Lower leg skin (tissue), 3 donors: Measurements from ENCODE around the gene FSTL5.
"Not testable (repeated sequence)": the region's sequence is repeated elsewhere in the genome, so short reads cannot be mapped to it uniquely, and the experiment has no call there.

ENCODE experiments used
- CTCF ChIP-seq, 3 donors: fragments of 450-650 bp; IDR thresholded peaks; one replicate each; pipeline ENCODE4 v1.5.1; 2016; ENCODE audit warnings: antibody characterized with exemption in 3 of 3, mild to moderate bottlenecking in 3 of 3, moderate library complexity in 2 of 3
- POLR2A ChIP-seq, 2 donors: fragments of 450-650 bp; IDR thresholded peaks; one replicate each; pipeline ENCODE4 v1.6.1; 2016 to 2017; ENCODE audit warnings: antibody characterized with exemption in 2 of 2, mild to moderate bottlenecking in 1 of 2, moderate library complexity in 1 of 2

DNA sequence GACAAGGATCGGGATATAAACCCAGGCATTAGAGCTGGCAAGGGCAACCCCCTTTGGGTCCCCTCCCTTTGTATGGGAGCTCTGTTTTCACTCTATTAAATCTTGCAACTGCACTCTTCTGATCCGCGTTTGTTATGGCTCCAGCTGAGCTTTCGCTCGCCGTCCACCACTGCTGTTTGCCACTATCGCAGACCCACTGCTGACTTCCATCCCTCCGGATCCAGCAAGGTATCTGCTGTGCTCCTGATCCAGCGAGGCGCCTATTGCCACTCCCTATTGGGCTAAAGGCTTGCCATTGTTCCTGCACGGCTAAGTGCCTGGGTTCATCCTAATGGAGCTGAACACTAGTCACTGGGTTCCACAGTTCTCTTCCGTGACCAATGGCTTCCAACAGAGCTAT, 59.9 kb downstream of the FSTL5 start:
- TF ChIP-seq CTCF, POLR2A (IDR thresholded peaks at IDR 0.05): not testable (repeated sequence)
